IPS-NIHi7 (cell line): ENCODE results near the gene ENKUR.
"Not testable (repeated sequence)": the region's sequence is repeated elsewhere in the genome, so short reads cannot be mapped to it uniquely, and the experiment has no call there.

Experiments
- DNase-seq: peaks from one replicate; pipeline ENCODE4 v3.0.0; 2012; ENCODE audit warnings: mixed read lengths; ENCODE audit errors: extremely low spot score

ENKUR gene

GRCh38 chr10:24973163-24973562 lies 42.8 kb downstream of the ENKUR start:
- DNase-seq = no peak

GRCh38 chr10:24971374-24971773 lies 44.6 kb downstream of the ENKUR start:
- no peak for DNase-seq

GRCh38 chr10:24969841-24970281 lies 46.1 kb downstream of the ENKUR start:
- DNase-seq = no peak

- not testable (repeated sequence) for DNase-seq
These were observed 47.0 kb downstream of the ENKUR start for GRCh38 chr10:24968951-24969350.

GRCh38 chr10:24968349-24968748 lies 47.6 kb downstream of the ENKUR start:
- no peak for DNase-seq

- DNase-seq = no peak
These were observed 48.9 kb downstream of the ENKUR start for GRCh38 chr10:24966962-24967481.

GRCh38 chr10:24965051-24965450 lies 50.9 kb downstream of the ENKUR start:
- DNase-seq = no peak

- no peak for DNase-seq
These were observed 52.4 kb downstream of the ENKUR start for GRCh38 chr10:24963521-24964041.

- no peak for DNase-seq
These were observed 53.0 kb downstream of the ENKUR start for GRCh38 chr10:24962995-24963394.

- no peak for DNase-seq
These were observed 54.4 kb downstream of the ENKUR start for GRCh38 chr10:24961582-24961981.

GRCh38 chr10:24959382-24959730 lies 56.6 kb downstream of the ENKUR start:
- no peak for DNase-seq

- DNase-seq = no peak
These were observed 57.1 kb downstream of the ENKUR start for GRCh38 chr10:24958721-24959381.

GRCh38 chr10:24958091-24958720 lies 57.8 kb downstream of the ENKUR start:
- no peak for DNase-seq

- DNase-seq = not testable (repeated sequence)
These were observed 58.3 kb downstream of the ENKUR start for GRCh38 chr10:24957624-24958051.

- no peak for DNase-seq
These were observed 62.3 kb downstream of the ENKUR start for GRCh38 chr10:24953675-24954074.

GRCh38 chr10:24952707-24953645 lies 63.0 kb downstream of the ENKUR start:
- peak; percentile 69 for DNase-seq

GRCh38 chr10:24952143-24952706 lies 63.7 kb downstream of the ENKUR start, which contains the start of gene PRTFDC1:
Gene PRTFDC1 (minus strand): TSS chr10:24952606. CDS start chr10:24952575, 31 bp downstream.
- peak; percentile 53 for DNase-seq

GRCh38 chr10:24951201-24952142 lies 64.5 kb downstream of the ENKUR start:
- peak; percentile 66 for DNase-seq

GRCh38 chr10:24950439-24950838 lies 65.5 kb downstream of the ENKUR start:
- no peak for DNase-seq

GRCh38 chr10:24949616-24950015 lies 66.3 kb downstream of the ENKUR start:
- no peak for DNase-seq
